Measurements from ENCODE around the gene FXYD1.

Gene FXYD1

DNA sequence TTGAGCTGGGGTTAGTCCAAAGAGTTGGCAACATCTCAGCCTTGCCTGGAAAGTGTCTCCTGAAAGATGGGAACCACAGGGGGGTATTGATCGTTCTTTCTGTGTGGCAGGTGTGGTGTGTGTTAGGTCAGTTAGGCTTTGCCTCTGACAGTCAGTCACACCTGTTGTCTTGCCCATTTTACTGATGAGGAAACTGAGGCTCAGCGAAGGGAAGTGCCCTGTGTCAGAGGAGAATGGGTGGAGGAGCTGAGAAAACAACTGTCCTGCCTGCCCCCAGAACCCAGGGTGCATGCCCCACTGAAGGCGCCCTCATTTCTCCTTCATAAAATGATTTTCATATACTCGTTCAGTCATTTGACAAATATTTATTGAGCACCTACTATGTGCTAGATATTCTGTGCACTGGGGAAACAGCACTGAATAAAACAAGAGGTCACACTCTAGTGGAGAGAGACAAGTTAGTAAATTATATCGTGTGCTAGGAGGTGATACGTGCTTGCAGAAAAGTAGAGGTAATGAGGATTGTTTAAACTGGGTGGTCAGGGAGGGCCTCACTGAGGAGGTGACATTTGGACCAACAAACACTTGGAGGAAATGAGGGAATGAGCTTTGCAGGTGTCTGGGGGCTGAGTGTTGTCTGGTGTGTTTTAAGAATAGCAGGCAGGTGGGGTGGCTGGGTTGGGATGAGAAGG is 17.5 kb downstream of the FXYD1 start:
- Histone ChIP-seq H3K9ac (ENCODE audit: low read length) (peak overlapping the region; percentile 86), H4K20me1 (ENCODE audit: insufficient read depth, low read length) (no peaks in the 10 kb centered on the region), H3K4me2 (ENCODE audit: low read length) (peak overlapping the region; percentile 94), H3K4me1 (ENCODE audit: low read length) (peaks cover 13% of the 10 kb centered on the region), H3K4me3 (ENCODE audit: low read length) (peak overlapping the region; percentile 81), H3K27me3 (ENCODE audit: low read depth, low read length) (peaks cover 12% of the 10 kb centered on the region), H3K9me3 (ENCODE audit: insufficient read depth, low read length) (no peaks in the 10 kb centered on the region), H2AFZ (ENCODE audit: low read depth, low read length) (no peak overlapping the region), H3K27ac (ENCODE audit: low read length) (no peak overlapping the region), H3K36me3 (replicated peaks; ENCODE audit: low read depth, low read length) (peaks cover 31% of the 10 kb centered on the region), H3K79me2 (ENCODE audit: low read length) (peaks cover 9% of the 10 kb centered on the region)
- no peak for TF ChIP-seq EZH2phosphoT487 (IDR thresholded peaks at IDR 0.05; ENCODE audit: low read depth)
- TF ChIP-seq, protein P1, sequence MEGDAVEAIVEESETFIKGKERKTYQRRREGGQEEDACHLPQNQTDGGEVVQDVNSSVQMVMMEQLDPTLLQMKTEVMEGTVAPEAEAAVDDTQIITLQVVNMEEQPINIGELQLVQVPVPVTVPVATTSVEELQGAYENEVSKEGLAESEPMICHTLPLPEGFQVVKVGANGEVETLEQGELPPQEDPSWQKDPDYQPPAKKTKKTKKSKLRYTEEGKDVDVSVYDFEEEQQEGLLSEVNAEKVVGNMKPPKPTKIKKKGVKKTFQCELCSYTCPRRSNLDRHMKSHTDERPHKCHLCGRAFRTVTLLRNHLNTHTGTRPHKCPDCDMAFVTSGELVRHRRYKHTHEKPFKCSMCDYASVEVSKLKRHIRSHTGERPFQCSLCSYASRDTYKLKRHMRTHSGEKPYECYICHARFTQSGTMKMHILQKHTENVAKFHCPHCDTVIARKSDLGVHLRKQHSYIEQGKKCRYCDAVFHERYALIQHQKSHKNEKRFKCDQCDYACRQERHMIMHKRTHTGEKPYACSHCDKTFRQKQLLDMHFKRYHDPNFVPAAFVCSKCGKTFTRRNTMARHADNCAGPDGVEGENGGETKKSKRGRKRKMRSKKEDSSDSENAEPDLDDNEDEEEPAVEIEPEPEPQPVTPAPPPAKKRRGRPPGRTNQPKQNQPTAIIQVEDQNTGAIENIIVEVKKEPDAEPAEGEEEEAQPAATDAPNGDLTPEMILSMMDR (IDR thresholded peaks at IDR 0.05; ENCODE audit: low read depth, low read length): no peak

DNA sequence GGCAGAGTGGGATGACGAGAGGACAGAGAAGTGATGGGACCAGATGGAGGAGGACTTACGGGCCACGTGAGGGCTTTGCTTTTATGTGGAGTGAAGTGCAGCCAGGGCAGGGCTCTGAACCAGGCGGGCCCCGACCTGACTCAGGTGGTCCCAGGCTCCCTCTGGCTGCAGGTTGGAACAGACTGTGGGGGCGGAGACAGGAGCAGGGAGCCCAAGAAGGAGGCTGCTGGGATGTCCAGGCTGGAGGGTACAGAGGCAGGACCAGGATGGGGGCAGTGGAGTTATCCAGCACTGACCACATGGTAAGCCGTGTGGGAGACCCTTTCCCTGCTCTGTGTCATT is 18.0 kb downstream of the FXYD1 start:
- TF ChIP-seq, protein P1 (IDR thresholded peaks at IDR 0.05; ENCODE audit: low read depth, low read length): no peak
- no peak for TF ChIP-seq EZH2phosphoT487 (IDR thresholded peaks at IDR 0.05; ENCODE audit: low read depth)
- Histone ChIP-seq H2AFZ (ENCODE audit: low read depth, low read length) (no peak overlapping the region), H4K20me1 (ENCODE audit: insufficient read depth, low read length) (no peaks in the 10 kb centered on the region), H3K27ac (ENCODE audit: low read length) (no peak overlapping the region), H3K9me3 (ENCODE audit: insufficient read depth, low read length) (no peaks in the 10 kb centered on the region), H3K79me2 (ENCODE audit: low read length) (peaks cover 9% of the 10 kb centered on the region), H3K27me3 (ENCODE audit: low read depth, low read length) (peaks cover 12% of the 10 kb centered on the region), H3K4me3 (ENCODE audit: low read length) (no peak overlapping the region), H3K4me1 (ENCODE audit: low read length) (peaks cover 13% of the 10 kb centered on the region), H3K4me2 (ENCODE audit: low read length) (no peak overlapping the region), H3K9ac (ENCODE audit: low read length) (no peak overlapping the region), H3K36me3 (replicated peaks; ENCODE audit: low read depth, low read length) (peaks cover 36% of the 10 kb centered on the region)

DNA sequence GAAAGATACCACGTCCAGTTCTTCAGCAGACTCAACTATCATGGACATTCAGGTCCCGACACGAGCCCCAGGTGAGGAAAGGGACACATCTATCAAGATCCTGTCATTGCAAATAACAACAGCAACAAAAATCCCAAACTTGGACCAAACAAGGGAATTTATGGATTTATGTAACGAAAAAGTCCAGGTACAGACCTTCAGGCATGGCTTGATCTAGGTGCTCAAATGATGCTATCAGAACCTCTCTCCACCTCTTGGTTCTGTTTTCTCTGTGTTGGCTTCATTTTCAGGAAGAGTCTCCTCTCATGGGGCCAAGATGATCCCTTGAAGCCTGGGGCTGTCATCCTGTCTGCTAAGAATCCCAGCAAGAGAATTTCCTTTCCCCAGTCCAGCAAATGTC is 18.8 kb downstream of the FXYD1 start:
- H3K79me2 ChIP-seq (ENCODE audit: low read length): peaks cover 9% of the 10 kb centered on the region
- no peak overlapping the region for H3K9ac ChIP-seq (ENCODE audit: low read length)
- peaks cover 44% of the 10 kb centered on the region for H3K36me3 ChIP-seq (replicated peaks; ENCODE audit: low read depth, low read length)

DNA sequence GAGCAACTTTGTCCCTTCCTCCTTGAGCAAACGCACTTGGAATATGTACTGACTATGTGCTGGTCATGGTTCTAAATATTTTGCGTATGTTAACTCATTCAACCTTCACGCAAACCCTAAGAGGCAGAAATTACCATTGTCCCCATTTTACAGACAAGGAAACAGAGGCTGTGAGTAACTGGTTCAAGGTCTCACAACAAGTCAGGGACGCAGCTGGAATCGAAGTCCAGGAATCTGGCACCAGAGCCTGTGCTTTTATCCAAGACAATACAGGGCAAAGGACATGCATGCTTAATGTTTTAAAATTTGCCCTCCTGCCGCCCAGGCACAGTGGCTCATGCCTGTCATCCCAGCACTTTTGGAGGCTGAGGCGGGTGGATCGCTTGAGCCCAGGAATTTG is 21.0 kb downstream of the FXYD1 start:
- no peak overlapping the region for H3K9ac ChIP-seq (ENCODE audit: low read length)
- H3K9me3 ChIP-seq (ENCODE audit: insufficient read depth, low read length): peaks cover 9% of the 10 kb centered on the region
- H3K79me2 ChIP-seq (ENCODE audit: low read length): peaks cover 9% of the 10 kb centered on the region
- no peak overlapping the region for H3K4me2 ChIP-seq (ENCODE audit: low read length)
- no peaks in the 10 kb centered on the region for H3K27me3 ChIP-seq (ENCODE audit: low read depth, low read length)
- no peaks in the 10 kb centered on the region for H4K20me1 ChIP-seq (ENCODE audit: insufficient read depth, low read length)
- H2AFZ ChIP-seq (ENCODE audit: low read depth, low read length): no peak overlapping the region
- H3K27ac ChIP-seq (ENCODE audit: low read length): no peak overlapping the region
- H3K4me3 ChIP-seq (ENCODE audit: low read length): no peak overlapping the region
- no peak for TF ChIP-seq EZH2phosphoT487 (IDR thresholded peaks at IDR 0.05; ENCODE audit: low read depth)
- TF ChIP-seq, protein P1 (IDR thresholded peaks at IDR 0.05; ENCODE audit: low read depth, low read length): no peak
- peaks cover 64% of the 10 kb centered on the region for H3K36me3 ChIP-seq (replicated peaks; ENCODE audit: low read depth, low read length)
- peaks cover 9% of the 10 kb centered on the region for H3K4me1 ChIP-seq (ENCODE audit: low read length)

More for the DNA sequence above, 18.8 kb downstream of the FXYD1 start:
- Histone ChIP-seq H3K27ac (ENCODE audit: low read length) (no peak overlapping the region), H3K4me3 (ENCODE audit: low read length) (no peak overlapping the region), H4K20me1 (ENCODE audit: insufficient read depth, low read length) (no peaks in the 10 kb centered on the region), H3K27me3 (ENCODE audit: low read depth, low read length) (peaks cover 8% of the 10 kb centered on the region), H3K9me3 (ENCODE audit: insufficient read depth, low read length) (no peaks in the 10 kb centered on the region), H2AFZ (ENCODE audit: low read depth, low read length) (no peak overlapping the region), H3K4me1 (ENCODE audit: low read length) (peaks cover 13% of the 10 kb centered on the region), H3K4me2 (ENCODE audit: low read length) (no peak overlapping the region)
- TF ChIP-seq EZH2phosphoT487 (IDR thresholded peaks at IDR 0.05; ENCODE audit: low read depth): no peak
- TF ChIP-seq, protein P1 (IDR thresholded peaks at IDR 0.05; ENCODE audit: low read depth, low read length): no peak

All from OCI-LY3 (cell line).